ENCODE data around the gene CYFIP1. TPM values are rescaled to one million over a fixed set of nuclear protein-coding genes. Genes with fewer than 3 reads are reported as not detected.

Gene CYFIP1
- total RNA-seq, 1 donor from 2014 or later = 59.5 TPM

GRCh38 chr15:22903427-22903826 lies 76.7 kb downstream of the CYFIP1 start:
- FAIRE-seq = no peak
- Histone ChIP-seq H3K36me3 (ENCODE audit: control insufficient read depth, insufficient read depth, low read length) (peaks cover 22% of the 10 kb centered on the region), H3K27me3 (ENCODE audit: control insufficient read depth, insufficient read depth, low read length) (no peaks in the 10 kb centered on the region), H3K4me3 (ENCODE audit: low read depth, low read length) (no peak overlapping the region)
- no peak for DNase-seq (ENCODE audit: low read depth)
- no peak for TF ChIP-seq CTCF (IDR thresholded peaks at IDR 0.05; ENCODE audit: insufficient read depth, low read length, severe bottlenecking)

DNA sequence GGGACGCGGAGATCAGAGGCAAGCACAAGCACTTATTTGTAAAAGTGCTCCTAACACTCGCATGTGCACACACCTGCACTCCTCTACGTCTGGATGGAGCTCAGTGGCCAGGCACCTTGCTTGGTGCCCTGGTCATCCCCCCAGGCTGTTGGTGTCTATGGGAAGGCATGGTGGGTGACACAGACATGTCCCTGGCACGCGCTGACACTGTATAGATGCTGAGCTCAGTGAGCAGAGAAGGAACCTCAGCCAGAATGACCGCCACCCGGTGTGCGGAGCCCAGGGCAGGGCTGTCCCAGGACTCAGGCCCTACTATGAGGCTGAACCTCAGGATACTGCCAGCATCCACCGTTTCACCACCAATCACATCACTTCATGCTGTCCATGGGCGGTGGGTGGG lies 77.2 kb downstream of the CYFIP1 start:
- H3K4me3 ChIP-seq (ENCODE audit: low read depth, low read length) = no peak overlapping the region
- H3K36me3 ChIP-seq (ENCODE audit: control insufficient read depth, insufficient read depth, low read length) = peaks cover 22% of the 10 kb centered on the region
- TF ChIP-seq CTCF (IDR thresholded peaks at IDR 0.05; ENCODE audit: insufficient read depth, low read length, severe bottlenecking) = no peak
- FAIRE-seq = no peak
- no peaks in the 10 kb centered on the region for H3K27me3 ChIP-seq (ENCODE audit: control insufficient read depth, insufficient read depth, low read length)
- DNase-seq (ENCODE audit: low read depth) = no peak

DNA sequence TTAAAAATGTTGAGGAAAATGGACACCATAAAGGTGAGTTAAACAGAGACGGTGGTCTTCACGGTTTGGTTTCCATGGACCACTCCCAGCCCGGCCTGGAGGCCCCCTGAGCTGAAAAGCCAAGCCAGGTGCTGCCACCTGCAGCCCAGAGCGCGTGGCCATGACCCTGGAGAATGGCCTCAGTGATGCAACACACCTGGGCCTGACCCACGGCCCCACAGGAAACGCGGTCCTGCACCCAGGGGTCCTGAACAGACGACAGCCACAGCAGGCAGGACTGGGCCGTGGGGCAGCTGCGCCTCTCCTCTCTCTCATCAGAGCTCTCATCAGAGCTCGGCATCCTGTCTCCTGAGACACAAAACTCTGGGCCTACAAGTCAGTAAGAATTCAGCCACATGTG lies 77.6 kb downstream of the CYFIP1 start:
- no peaks in the 10 kb centered on the region for H3K27me3 ChIP-seq (ENCODE audit: control insufficient read depth, insufficient read depth, low read length)
- H3K4me3 ChIP-seq (ENCODE audit: low read depth, low read length) = no peak overlapping the region
- H3K36me3 ChIP-seq (ENCODE audit: control insufficient read depth, insufficient read depth, low read length) = peaks cover 25% of the 10 kb centered on the region
- FAIRE-seq = no peak
- no peak for TF ChIP-seq CTCF (IDR thresholded peaks at IDR 0.05; ENCODE audit: insufficient read depth, low read length, severe bottlenecking)
- DNase-seq (ENCODE audit: low read depth) = no peak

- H3K4me3 ChIP-seq (ENCODE audit: low read depth, low read length) = no peak overlapping the region
- TF ChIP-seq CTCF (IDR thresholded peaks at IDR 0.05; ENCODE audit: insufficient read depth, low read length, severe bottlenecking) = no peak
- FAIRE-seq (no peak), DNase-seq (ENCODE audit: low read depth) (no peak)
- no peaks in the 10 kb centered on the region for H3K27me3 ChIP-seq (ENCODE audit: control insufficient read depth, insufficient read depth, low read length)
- peaks cover 26% of the 10 kb centered on the region for H3K36me3 ChIP-seq (ENCODE audit: control insufficient read depth, insufficient read depth, low read length)
These were observed 78.1 kb downstream of the CYFIP1 start for GRCh38 chr15:22902046-22902445.

GRCh38 chr15:22895465-22896190 lies 84.5 kb downstream of the CYFIP1 start:
- FAIRE-seq (no peak), DNase-seq (ENCODE audit: low read depth) (peak; percentile 96)
- H3K4me3 ChIP-seq (ENCODE audit: low read depth, low read length) = no peak overlapping the region
- no peaks in the 10 kb centered on the region for H3K27me3 ChIP-seq (ENCODE audit: control insufficient read depth, insufficient read depth, low read length)
- H3K36me3 ChIP-seq (ENCODE audit: control insufficient read depth, insufficient read depth, low read length) = peaks cover 13% of the 10 kb centered on the region
- no peak for TF ChIP-seq CTCF (IDR thresholded peaks at IDR 0.05; ENCODE audit: insufficient read depth, low read length, severe bottlenecking)

DNA sequence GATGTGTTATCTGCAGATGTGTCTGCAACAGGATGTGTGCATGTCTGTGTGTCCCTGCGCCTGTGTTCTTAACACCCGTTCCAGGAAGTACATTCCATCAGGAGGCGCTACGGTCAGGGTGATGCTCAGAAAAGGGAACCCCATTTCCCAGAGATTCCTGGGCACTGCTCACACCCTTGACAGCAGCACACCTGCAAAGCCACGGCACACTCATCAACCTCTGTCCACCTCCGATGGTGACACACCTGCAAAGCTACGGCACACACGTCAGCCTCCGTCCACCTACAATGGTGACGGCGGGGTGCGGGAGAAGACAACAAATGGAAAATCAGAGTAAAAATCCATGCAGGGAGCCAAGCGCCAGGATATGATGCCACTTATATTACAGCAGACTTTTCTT lies 86.3 kb downstream of the CYFIP1 start:
- DNase-seq (ENCODE audit: low read depth) = no peak
- no peak for FAIRE-seq
- no peak overlapping the region for H3K4me3 ChIP-seq (ENCODE audit: low read depth, low read length)
- H3K27me3 ChIP-seq (ENCODE audit: control insufficient read depth, insufficient read depth, low read length) = no peaks in the 10 kb centered on the region
- TF ChIP-seq CTCF (IDR thresholded peaks at IDR 0.05; ENCODE audit: insufficient read depth, low read length, severe bottlenecking) = no peak
- peaks cover 13% of the 10 kb centered on the region for H3K36me3 ChIP-seq (ENCODE audit: control insufficient read depth, insufficient read depth, low read length)
